Activated CD4-positive, CD25-positive, alpha-beta regulatory T cell (primary cell): ENCODE data around the gene FYN.

Experiments
- DNase-seq, 4 experiments: peaks; one replicate each; lab custom pipeline; 2025; lab: John Stamatoyannopoulos, UW

Gene FYN

DNA sequence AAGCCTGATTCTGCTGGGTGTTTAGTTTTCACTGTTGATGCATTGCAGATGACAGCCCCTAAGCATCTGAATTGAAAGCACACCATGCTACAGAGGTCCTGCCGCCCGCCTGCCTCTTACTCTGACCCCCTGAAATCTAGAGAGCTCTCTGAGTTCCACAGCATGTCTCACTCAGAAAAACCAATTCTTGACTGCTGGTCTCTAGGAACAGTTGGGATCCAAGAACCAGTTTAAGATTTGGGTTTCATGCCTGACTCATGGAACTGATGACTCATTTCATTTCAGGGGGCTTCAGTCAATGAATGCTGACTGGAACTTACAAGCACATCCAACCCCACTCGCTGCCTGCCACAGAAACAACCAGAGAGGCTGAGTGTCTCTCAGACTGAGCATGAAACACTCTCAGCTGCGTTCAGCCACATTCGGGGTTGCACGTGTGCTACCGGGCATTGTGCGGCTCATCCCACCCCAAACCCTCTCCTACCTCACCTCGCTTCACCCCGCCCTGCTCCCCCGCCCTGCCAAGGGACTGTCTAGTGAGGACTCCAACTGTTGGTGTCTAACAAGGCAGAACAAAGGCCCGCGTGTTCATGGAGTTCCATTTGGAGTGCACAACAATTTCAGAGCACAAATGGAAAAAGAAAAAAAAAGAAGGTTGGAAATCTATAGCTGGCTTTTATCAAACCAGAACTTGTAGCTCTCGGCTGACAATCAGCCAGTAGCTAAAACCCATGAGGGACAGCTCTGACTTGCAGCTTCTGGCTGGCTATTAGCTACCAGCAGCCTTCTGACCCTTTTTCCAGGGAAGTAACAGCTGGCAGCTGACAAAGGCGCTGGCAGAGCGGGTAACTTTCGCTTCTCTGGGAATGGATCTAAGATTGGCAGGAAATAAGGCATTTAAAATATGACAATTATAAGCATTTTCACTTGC lies 247.5 kb downstream of the FYN start:
- no peak for DNase-seq

DNA sequence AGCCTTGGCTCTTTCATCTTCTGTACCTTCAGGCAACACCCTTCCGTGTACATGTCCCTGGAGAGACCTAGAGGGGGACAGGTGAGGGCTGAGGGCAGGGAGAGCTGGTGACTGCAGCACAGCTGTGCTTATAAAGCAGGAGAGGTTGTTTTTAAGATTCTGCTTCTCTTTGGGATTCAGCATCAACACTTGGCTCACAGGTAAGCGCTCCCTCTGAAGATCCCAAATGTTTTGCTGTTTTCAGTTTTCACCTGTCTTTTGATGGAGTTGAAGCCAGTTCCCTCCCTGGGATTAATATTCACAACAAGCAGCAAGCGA lies 248.2 kb downstream of the FYN start:
- DNase-seq = no peak

DNA sequence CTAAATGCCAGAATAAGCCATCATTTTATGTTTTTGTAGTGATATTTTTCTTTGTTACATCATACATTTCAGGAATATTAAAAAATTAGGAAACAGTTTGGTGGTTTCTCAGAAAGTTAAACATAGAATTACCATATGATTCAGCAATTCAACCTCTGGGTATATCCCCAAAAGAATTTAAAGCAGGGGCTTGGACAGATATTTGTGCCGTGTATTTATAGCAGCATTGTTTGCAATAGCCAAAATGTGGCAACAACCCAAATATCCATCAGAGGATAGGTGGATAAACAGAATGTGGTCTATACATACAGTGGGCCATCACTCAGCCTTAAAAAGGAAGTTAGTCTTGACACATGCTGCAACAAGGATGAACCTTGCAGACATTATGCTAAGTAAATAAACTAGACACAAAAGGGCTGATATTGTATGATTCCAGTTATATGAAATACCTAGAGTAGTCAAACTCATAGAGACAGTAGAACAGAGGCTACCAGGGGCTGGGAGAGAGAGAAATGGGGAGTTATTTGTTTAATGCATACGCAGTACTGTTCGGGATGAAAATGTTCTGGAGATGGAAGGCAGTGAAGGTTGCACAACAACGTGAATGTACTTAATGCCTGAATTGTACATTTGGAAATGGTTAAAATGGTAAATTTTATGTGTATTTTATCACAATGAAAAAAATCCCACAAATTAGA lies 248.7 kb downstream of the FYN start:
- DNase-seq = no peak

DNA sequence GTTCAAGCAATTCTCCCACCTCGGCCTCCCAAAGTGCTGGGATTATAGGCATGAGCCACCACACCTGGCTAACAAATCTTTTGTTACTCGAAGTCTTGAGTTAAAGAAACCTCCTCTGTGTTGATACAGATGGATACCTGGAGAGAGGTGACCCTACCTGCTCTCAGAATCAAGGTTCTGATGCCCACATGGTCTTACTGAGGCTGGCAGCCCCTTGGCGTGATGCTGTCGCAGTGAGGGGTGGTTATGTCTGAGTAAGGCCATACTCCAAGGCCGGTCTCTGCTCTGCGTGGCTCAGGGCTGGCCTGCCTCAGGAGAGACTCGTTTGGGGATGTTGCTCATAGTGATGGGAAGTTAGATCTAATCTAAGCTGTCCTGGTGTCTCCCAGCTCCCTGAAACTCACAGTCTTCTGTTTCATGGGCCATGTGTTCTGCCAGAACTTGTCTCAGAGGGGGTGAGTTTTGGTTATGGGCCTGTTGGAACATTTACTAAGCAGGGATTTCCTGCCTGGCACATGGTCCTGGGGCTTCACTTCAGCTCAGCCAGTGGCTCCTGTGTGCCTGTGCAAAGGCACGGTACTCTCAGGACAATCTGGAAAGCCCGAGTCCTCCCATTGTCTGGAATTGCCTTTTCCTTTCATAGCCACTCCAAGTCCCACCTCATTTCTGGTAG lies 250.1 kb downstream of the FYN start:
- no peak for DNase-seq

DNA sequence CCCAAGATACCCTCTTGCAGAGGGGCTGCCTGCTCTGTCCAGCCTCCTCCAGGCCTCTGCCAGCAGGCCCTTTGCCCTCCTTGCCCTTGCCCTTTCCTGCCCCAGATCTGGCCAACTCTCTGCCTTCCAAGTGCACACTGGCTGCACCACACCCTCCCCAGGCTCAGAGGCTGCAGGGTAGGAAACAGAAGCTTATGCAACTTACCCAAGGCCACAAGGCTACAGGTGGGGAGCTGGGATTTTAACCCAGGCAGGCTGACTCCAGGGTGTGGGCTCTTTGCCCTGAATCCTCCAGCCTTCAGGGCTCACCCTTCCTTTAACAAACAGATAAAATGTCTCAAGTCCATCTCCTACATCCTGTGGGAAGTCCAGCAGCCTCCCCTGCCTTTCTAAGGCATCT lies 253.1 kb downstream of the FYN start:
- DNase-seq = no peak

DNA sequence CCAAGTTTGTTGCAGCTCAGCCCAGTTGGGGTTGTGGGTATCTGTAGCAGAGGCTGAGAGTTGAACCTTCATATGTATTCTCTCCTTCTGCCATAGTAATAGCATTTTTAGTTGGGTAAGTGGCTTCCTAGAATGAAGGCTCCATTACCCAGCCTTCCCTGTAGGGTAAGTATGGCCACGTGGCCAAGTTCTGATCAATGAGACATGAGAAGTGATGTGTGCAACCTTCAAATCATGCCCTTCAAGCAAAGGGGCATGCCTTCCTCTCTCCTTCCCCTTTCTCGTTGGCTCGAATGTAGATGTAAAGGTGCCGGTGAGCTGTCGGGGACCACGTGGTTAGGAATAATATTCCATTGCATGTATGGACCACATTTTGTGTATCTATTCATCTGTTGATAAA lies 254.8 kb downstream of the FYN start:
- no peak for DNase-seq

DNA sequence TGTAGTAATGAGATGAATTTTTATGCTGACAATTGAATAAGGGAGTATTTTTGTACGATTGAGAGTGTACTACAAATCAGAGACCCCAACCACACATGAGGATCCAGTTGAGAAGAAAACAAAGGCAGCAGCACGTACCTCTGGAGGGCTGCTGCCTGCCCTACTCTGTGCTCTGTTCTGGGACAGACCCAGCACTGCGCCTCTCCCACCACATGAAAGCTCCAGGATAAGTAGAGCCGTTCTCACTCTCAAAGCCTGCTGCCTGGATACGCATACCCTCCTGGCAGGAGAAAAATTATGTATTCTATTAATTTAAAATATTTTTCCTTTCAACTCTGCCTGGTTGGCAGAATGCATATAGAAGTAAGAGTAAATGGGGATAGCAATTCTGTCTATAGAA lies 256.1 kb downstream of the FYN start:
- DNase-seq = no peak

DNA sequence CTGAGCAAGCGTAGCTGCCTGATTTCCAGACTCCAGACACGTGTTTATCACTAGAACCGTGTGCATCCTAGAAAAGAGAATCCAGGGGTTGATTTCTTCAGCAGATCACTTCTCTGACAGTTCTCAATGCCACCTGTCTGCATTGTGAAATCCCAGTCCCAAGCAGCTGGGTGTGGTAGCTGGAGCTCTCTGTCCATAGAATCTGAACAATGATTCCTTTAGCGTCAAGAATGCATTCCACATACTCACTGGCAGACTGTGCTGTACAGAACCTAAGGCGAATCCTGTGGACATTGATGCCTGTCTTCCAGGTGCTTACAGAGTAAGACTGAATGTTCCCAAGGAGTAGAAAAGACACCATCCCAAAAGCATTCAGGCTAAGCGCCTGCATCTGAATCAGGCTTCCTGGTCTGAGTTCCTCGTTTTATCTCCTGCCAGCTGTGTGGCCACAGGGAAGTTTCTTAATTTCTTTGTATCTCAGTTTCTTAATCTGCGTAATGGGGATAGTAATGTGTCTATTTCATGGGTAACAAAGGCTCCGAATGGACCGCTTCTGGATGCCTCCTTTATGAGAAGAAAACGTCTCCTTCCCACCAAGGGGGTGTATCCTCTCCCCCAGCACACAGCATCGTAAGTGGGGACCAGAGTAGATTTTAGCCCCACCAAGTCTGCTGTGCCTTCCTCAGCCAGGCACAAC lies 257.2 kb downstream of the FYN start:
- DNase-seq = no peak

DNA sequence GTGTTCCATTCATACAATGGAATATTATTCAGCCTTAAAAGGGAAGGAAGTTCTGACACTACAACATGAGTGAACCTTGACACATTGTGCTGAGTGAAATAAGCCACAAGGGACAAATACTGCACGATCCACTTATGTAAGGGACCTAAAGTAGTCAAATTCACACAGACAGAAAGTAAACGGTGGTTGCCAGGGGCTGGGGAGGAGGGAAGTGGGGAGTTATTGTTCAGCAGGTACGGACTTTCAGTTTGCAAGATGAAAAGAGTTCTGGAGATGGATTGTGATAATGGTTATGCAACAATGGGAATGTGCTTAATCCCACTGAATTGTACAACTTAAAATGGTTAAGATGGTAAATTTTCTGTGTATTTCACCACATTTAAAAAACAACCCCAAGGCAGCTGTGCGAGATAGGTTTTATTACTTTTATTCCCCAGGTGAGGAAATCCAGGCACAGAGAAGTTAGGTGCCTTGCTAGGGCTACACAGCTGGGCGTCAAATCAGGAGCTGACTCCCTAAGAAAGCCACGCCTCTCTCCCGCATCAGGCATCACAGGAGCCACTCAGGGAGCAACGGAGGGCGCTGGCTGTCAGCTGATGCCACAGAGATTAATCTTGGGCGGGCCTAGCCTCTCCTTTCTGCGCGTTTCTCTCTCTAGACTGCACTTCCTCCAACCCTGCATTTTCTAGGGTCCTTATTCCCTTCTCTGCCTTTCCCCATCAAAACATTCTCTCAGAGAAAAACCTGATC lies 258.2 kb downstream of the FYN start:
- no peak for DNase-seq

DNA sequence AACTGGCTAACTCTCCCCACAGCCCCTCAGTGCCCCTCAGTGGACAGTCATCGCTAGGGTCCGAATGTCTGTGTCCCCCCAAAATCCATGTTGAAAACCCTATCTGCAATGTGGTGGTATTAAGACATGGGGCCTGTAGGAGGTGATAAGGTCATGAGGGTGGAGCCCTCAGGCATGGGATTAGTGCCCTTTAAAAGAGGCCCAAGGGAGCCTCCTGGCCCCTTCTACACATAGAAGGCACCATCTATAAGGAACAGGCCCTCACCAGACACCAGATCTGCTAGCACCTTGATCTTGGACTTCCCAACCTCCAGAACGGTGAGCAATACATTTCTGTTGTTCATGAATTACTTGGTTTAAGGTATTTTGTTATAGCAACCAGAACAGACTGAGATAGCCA lies 260.9 kb downstream of the FYN start:
- DNase-seq = no peak

DNA sequence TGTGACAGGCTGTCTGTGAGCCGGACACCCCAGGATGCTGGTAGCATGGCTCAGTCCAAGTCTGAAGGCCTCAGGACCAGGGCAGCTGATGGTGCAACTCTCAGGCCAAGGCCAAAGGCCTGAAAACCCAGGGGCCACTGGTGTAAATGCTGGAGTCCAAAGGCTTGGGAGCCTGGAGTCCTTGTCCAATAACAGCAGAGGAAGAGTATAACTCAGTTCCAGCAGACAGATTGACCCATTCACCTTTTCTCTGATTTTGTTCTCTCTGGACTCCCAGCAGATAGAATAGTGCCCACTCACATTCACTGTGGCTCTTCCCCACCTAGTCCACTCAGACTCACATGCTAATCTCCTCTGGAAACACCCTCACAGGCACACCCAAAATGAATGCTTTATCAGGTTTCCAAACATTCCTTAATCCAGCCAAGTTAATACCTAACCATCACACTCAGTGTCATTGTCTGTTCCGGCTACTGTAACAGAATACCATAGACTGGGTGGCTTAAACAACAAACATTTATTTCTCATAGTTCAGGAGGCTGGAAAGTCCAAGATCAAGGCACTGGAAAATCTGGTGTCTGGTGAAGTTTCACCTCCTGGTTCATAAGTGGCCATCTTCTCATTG lies 262.6 kb downstream of the FYN start:
- DNase-seq = no peak
